Astrocyte (in vitro differentiated cells and primary cell): ENCODE measurements around the gene VPS8. TPM values are rescaled to one million over a fixed set of nuclear protein-coding genes. Genes with fewer than 3 reads are reported as not detected.

ENCODE experiments used
- DNase-seq: peaks from one replicate; pipeline ENCODE4 v3.0.0-alpha.2; 2010; ENCODE audit warnings: low read depth
- FAIRE-seq: peaks from 2 replicates; lab custom pipeline; 2011; peaks lifted over from hg19 to GRCh38; lab: Jason Lieb, UNC
- H2AFZ ChIP-seq: 2 replicates; pipeline ENCODE4 v1.6.0; 2012; ENCODE audit warnings: low read depth, low read length, inconsistent platforms
- H3K27ac ChIP-seq: 2 replicates; pipeline ENCODE4 v1.5.1; 2011; ENCODE audit warnings: low read depth, low read length, inconsistent platforms
- H3K27me3 ChIP-seq: 2 replicates; pipeline ENCODE4 v1.6.0; 2011; ENCODE audit warnings: low read length, inconsistent platforms; ENCODE audit not compliant: insufficient read depth
- H3K36me3 ChIP-seq: 2 replicates; pipeline ENCODE4 v1.5.1; 2011; ENCODE audit warnings: low read length, inconsistent platforms; ENCODE audit not compliant: insufficient read depth
- H3K4me1 ChIP-seq: 2 replicates; pipeline ENCODE4 v1.5.1; 2011; ENCODE audit warnings: low read length, inconsistent platforms; ENCODE audit not compliant: insufficient read depth
- H3K4me2 ChIP-seq: 2 replicates; pipeline ENCODE4 v1.6.0; 2012; ENCODE audit warnings: low read length, inconsistent platforms
- H3K4me3 ChIP-seq: 2 replicates; pipeline ENCODE4 v1.5.1; 2011; ENCODE audit warnings: low read depth, mild to moderate bottlenecking, low read length, inconsistent platforms; ENCODE audit not compliant: insufficient read depth
- H3K79me2 ChIP-seq: 2 replicates; pipeline ENCODE4 v1.6.0; 2012; ENCODE audit warnings: mild to moderate bottlenecking, low read length, inconsistent platforms; ENCODE audit not compliant: insufficient read depth
- H3K9ac ChIP-seq: 2 replicates; pipeline ENCODE4 v1.6.0; 2012; ENCODE audit warnings: mild to moderate bottlenecking, low read length, inconsistent platforms
- H3K9me3 ChIP-seq: 2 replicates; pipeline ENCODE4 v1.5.1; 2012; ENCODE audit warnings: low read depth, mild to moderate bottlenecking, low read length, inconsistent platforms; ENCODE audit not compliant: insufficient read depth
- H4K20me1 ChIP-seq: 2 replicates; pipeline ENCODE4 v1.6.0; 2012; ENCODE audit warnings: low read length, inconsistent platforms; ENCODE audit not compliant: insufficient read depth
- H3K27ac Mint-ChIP-seq: one replicate; pipeline ENCODE4 v1.8.0; 2021; ENCODE audit warnings: mild to moderate bottlenecking, mixed read lengths; ENCODE audit not compliant: unreplicated experiment
- H3K27me3 Mint-ChIP-seq: one replicate; pipeline ENCODE4 v1.8.0; 2021; ENCODE audit warnings: low read depth, mixed read lengths; ENCODE audit not compliant: unreplicated experiment
- H3K36me3 Mint-ChIP-seq: one replicate; pipeline ENCODE4 v1.8.0; 2021; ENCODE audit warnings: low read depth, mixed read lengths; ENCODE audit not compliant: unreplicated experiment
- H3K4me1 Mint-ChIP-seq: one replicate; pipeline ENCODE4 v1.8.0; 2021; ENCODE audit warnings: low read depth, mixed read lengths; ENCODE audit not compliant: unreplicated experiment
- H3K4me3 Mint-ChIP-seq: one replicate; pipeline ENCODE4 v1.8.0; 2021; ENCODE audit warnings: mild to moderate bottlenecking, moderate library complexity, mixed read lengths; ENCODE audit not compliant: unreplicated experiment
- H3K9me3 Mint-ChIP-seq: one replicate; pipeline ENCODE4 v1.8.0; 2021; ENCODE audit warnings: mild to moderate bottlenecking, mixed read lengths; ENCODE audit not compliant: unreplicated experiment
- EZH2 ChIP-seq: IDR thresholded peaks from 2 replicates; pipeline ENCODE4 v1.6.1; 2012; ENCODE audit warnings: mild to moderate bottlenecking, low read length, inconsistent platforms; ENCODE audit not compliant: insufficient read depth
- total RNA-seq: library from RNA; stranded (reverse); gene quantifications from 2 replicates; pipeline ENCODE4 v1.2.1, GENCODE V29; 2021
- TF ChIP-seq, protein P1 (sequence below): IDR thresholded peaks from 2 replicates; pipeline ENCODE4 v1.5.1; 2011; ENCODE audit warnings: low read depth, mild to moderate bottlenecking, inconsistent platforms, low read length, moderate library complexity; ENCODE audit not compliant: insufficient read depth

Gene VPS8
- total RNA-seq, 1 donor from 2014 or later, result 40.7 TPM

DNA sequence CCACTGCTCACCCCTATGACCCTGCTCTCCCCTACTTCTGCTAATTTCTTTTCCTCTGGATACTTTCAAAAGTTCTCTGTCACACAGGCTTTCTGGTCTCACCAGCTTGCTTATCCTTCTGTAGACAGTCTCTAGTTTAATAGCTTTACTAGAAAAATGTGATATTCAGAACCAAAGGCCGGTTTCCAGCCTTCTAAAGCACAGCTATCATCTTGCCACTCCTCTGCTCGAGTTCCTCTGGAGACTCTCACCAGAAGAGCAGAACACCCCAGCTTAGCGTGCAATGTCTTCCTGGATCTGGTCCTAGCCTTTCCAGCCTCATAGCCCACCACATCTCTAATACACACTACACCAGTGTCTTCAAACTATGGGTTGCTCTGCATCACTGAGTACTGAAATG is 1.8 kb upstream of the VPS8 start:
- peaks cover 15% of the 10 kb centered on the region for H4K20me1 ChIP-seq
- FAIRE-seq, result no peak
- H3K4me2 ChIP-seq, result no peak overlapping the region
- H3K4me1 ChIP-seq, result peaks cover 9% of the 10 kb centered on the region
- Mint-ChIP-seq H3K4me3 (no peak overlapping the region), H3K36me3 (no peaks in the 10 kb centered on the region), H3K27me3 (no peaks in the 10 kb centered on the region), H3K9me3 (no peaks in the 10 kb centered on the region), H3K27ac (no peak overlapping the region), H3K4me1 (peaks cover 4% of the 10 kb centered on the region)
- peaks cover 24% of the 10 kb centered on the region for H3K79me2 ChIP-seq
- no peaks in the 10 kb centered on the region for H3K36me3 ChIP-seq
- no peak overlapping the region for H3K27ac ChIP-seq
- H3K9me3 ChIP-seq, result no peaks in the 10 kb centered on the region
- H3K9ac ChIP-seq, result no peak overlapping the region
- no peak for DNase-seq
- no peak overlapping the region for H2AFZ ChIP-seq
- H3K27me3 ChIP-seq, result peaks cover 3% of the 10 kb centered on the region
- no peak for TF ChIP-seq EZH2
- TF ChIP-seq, protein P1, sequence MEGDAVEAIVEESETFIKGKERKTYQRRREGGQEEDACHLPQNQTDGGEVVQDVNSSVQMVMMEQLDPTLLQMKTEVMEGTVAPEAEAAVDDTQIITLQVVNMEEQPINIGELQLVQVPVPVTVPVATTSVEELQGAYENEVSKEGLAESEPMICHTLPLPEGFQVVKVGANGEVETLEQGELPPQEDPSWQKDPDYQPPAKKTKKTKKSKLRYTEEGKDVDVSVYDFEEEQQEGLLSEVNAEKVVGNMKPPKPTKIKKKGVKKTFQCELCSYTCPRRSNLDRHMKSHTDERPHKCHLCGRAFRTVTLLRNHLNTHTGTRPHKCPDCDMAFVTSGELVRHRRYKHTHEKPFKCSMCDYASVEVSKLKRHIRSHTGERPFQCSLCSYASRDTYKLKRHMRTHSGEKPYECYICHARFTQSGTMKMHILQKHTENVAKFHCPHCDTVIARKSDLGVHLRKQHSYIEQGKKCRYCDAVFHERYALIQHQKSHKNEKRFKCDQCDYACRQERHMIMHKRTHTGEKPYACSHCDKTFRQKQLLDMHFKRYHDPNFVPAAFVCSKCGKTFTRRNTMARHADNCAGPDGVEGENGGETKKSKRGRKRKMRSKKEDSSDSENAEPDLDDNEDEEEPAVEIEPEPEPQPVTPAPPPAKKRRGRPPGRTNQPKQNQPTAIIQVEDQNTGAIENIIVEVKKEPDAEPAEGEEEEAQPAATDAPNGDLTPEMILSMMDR, result no peak
- no peak overlapping the region for H3K4me3 ChIP-seq

DNA sequence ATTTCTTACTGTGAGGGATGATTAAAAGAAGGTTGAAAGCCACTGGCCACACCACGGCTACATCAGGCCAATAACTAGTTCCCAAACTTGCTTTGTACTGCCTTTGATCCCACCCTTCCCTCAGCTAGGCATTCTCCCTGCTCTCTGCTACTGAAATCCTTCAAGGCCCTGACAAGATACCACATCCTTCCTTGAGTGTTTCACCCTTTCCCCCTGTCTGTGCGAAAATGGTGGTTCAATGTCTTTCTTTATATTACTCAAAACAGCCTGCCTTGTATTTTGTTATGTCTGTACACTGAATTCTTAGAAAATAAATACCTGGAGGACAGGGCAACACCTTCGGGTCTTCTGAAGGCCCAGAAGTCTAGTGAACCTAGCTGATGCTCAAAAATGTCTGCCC is 932 bp upstream of the VPS8 start:
- TF ChIP-seq, protein P1, result no peak
- TF ChIP-seq EZH2, result no peak
- Histone ChIP-seq H3K9me3 (no peaks in the 10 kb centered on the region), H3K4me2 (no peak overlapping the region), H3K27ac (no peak overlapping the region), H3K27me3 (no peaks in the 10 kb centered on the region), H3K36me3 (no peaks in the 10 kb centered on the region), H3K4me1 (peaks cover 9% of the 10 kb centered on the region), H3K79me2 (peaks cover 31% of the 10 kb centered on the region), H4K20me1 (peaks cover 21% of the 10 kb centered on the region), H2AFZ (peak overlapping the region; percentile 92), H3K4me3 (no peak overlapping the region), H3K9ac (no peak overlapping the region)
- Mint-ChIP-seq H3K4me1 (peaks cover 8% of the 10 kb centered on the region), H3K4me3 (no peak overlapping the region), H3K36me3 (no peaks in the 10 kb centered on the region), H3K27me3 (no peaks in the 10 kb centered on the region), H3K9me3 (no peaks in the 10 kb centered on the region), H3K27ac (no peak overlapping the region)
- FAIRE-seq (no peak), DNase-seq (no peak)

DNA sequence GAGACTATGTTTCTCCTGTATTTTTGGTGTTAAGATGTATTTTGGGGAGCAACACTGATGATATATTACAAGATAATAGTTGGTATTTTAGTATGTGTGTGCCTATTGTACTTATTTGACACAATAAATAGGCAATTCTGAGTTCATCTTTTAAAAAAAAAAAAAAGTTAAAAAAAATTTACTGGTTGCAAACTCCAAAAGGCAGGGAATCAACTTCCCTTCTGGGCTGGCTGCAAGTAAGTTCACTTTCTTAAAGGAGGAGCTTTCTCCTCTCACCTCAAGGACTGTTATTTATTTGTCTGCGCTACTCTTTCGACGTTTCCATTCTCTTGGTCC is 335 bp upstream of the VPS8 start:
- TF ChIP-seq, protein P1, result no peak
- TF ChIP-seq EZH2, result no peak

More for the DNA sequence above, 335 bp upstream of the VPS8 start:
- Mint-ChIP-seq H3K27me3 (no peaks in the 10 kb centered on the region), H3K27ac (no peak overlapping the region), H3K36me3 (no peaks in the 10 kb centered on the region), H3K4me1 (peaks cover 8% of the 10 kb centered on the region), H3K4me3 (peak overlapping the region; percentile 95), H3K9me3 (no peaks in the 10 kb centered on the region)
- Histone ChIP-seq H3K9me3 (no peaks in the 10 kb centered on the region), H3K27me3 (no peaks in the 10 kb centered on the region), H4K20me1 (peaks cover 22% of the 10 kb centered on the region), H3K9ac (peak overlapping the region; percentile 92), H2AFZ (peak overlapping the region; percentile 92), H3K4me2 (peak overlapping the region; percentile 96), H3K4me3 (peak overlapping the region; percentile 99), H3K4me1 (peaks cover 12% of the 10 kb centered on the region), H3K36me3 (no peaks in the 10 kb centered on the region), H3K27ac (no peak overlapping the region), H3K79me2 (peaks cover 37% of the 10 kb centered on the region)
- FAIRE-seq, result no peak
- DNase-seq, result no peak
